DOHH2 (cell line): ENCODE results near the gene NBPF19.
"Not testable (repeated sequence)": the region's sequence is repeated elsewhere in the genome, so short reads cannot be mapped to it uniquely, and the experiment has no call there.

Experiments
- CTCF ChIP-seq: fragments of 200-600 bp; sonication (generic); IDR thresholded peaks from one replicate; pipeline ENCODE4 v1.5.1; 2014; ENCODE audit warnings: antibody characterized with exemption, mild to moderate bottlenecking, low read depth, low read length; ENCODE audit not compliant: poor library complexity, severe bottlenecking
- EZH2phosphoT487 ChIP-seq: fragments of 200-600 bp; sonication (generic); IDR thresholded peaks from 2 replicates; pipeline ENCODE4 v1.6.1; 2017; ENCODE audit warnings: borderline replicate concordance, mild to moderate bottlenecking, antibody characterized with exemption, low read length, moderate library complexity, mixed read lengths

GRCh38 chr1:149585592-149585991 lies 110.7 kb downstream of the NBPF19 start:
- not testable (repeated sequence) for TF ChIP-seq CTCF, EZH2phosphoT487
